ENCODE results near the gene SCRN1.
"Not testable (repeated sequence)": the region's sequence is repeated elsewhere in the genome, so short reads cannot be mapped to it uniquely, and the experiment has no call there.

SCRN1 gene

DNA sequence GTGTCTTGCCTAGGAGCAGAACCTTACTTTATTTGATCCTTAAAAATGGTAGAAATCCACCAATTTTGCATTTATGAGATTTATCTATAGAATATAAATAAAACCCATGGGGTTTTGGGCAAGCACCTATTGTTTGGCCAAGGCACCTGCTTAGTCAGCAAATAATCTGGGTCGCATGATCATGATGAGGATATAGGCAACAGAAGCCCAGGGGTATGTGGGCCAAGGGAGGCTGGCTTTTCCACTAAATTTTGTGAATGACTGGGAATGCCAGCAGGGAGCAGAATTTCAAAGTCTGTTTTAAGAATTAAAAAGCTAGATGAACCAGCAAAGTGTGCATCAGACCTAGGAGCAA, 17.3 kb downstream of the SCRN1 start:
- Histone ChIP-seq H3K4me3 (no peak overlapping the region), H3K27ac (no peak overlapping the region)

DNA sequence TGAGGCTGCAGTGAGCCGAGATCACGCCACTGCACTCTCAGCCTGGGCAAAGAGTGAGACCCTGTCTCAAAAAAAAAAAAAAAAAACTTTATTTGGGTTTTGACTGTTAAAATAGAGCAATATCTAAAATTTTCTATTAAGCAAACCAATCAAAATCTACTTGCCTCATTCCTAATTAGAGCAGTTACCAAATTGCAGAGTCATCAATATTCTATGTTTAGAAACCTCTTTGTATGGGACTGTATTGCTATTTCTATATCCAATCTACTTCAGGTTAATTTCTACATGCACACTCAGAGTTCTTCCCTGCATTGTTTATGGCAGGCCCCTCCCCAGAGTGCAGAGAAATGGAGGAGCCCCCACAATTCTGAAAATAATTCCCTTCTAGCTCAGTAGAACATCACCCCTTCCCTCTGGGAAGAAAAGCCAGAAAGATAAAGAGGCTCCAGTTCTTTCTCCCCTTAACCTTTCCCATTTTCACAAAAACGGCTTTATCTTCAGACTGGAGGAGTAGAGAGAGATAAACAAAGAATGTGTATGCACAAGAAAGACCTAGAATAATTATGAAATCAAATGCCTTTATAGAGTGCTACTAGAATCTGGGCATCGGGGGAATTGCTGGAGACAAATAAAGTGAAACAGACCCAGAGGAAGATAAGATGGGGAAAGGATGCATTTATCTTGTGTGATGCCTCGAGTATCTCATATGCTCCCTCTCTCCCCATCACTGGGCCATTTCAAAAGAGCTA, 17.9 kb downstream of the SCRN1 start:
- no peak overlapping the region for H3K4me3 ChIP-seq
- H3K27ac ChIP-seq: no peak overlapping the region

DNA sequence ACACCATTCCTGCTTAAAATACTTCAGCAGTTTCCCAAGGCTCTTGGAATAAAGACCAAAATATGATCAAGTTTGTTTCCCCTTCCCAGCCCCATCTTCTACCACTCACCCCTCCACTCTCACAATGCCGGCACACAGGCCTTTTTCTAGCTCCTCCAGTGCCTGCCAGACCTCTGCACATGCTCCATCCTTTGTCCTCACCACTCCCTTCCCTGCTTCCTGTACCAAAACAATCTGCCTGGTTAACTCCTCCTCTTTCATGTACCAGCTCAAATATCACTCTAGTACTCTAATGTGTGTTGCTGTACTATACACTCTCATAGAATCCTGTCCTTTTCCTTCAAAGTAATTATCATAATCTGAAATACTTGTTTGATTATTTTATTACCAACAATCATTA, 19.4 kb downstream of the SCRN1 start:
- no peak overlapping the region for H3K4me3 ChIP-seq
- H3K27ac ChIP-seq: no peak overlapping the region

DNA sequence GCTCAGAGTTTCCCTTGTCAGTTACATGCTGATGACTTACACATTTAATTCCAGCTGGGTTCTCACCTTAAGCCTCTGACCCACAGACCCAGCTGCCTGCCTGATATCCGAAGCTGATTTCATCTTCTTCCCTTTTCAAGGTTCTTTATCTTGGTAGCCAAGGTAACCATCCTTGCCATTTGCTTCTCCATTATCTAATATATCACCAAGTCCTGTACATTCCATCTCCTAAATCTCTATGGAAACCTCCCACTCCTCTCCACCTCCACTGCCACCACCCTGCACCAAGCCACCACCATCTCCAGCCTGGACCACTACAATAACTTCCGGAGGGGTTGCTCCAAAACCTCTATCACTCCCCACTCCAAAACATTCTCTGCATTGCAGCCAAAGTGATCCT, 19.9 kb downstream of the SCRN1 start:
- no peak overlapping the region for H3K27ac ChIP-seq
- H3K4me3 ChIP-seq: no peak overlapping the region

DNA sequence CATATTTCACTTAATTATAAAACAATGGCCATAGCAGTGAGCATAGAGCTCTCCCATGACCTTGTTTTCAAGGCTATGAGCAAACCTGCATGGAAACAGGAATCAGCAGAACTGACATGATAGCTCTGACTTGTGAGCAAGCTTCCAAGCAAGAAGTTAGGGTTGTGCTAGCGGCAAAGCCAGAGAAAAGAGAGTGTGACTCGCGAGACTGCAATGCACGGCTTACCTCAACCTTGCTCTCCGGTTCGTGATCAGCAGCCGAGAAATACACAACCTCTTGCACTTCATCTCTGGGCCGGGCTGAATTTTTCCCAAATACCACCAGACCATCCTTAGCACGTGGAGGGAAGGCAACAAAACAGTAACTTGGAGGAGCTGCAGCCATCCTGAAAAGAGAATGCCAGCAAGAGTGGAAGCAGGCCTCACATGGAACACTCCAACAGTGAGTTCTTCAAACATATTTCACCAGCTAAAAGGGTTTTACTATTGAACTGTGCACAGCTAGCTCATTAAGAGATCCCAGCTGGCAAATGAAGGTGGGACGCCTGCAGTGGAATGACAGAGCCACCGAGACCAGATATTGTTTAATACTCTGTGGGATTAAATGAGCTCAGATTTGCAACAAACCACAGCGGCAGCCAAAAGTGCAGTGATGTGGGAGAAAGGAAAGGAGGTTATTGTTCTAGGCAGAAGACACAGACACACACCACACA, 20.8 kb downstream of the SCRN1 start:
- Histone ChIP-seq H3K27ac (no peak overlapping the region), H3K4me3 (no peak overlapping the region)

DNA sequence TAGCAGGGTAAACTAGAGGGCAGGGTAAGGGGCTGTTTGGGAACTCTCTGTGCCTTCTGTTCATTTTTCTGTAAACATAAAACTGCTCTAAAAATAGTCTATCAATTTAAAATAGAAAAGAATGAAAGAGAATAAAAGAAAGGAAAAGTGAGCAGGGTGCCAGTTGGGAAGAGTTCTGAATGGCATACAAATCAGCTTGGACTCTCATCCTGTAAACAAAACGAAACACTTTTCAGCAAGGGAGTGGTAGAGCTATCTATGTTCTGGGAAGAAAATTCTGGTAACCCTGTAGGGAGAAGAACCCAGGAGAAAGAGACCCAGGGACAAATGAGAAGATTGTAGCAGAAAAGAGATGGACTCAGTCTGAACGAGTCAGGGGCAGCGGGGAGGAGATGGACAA, 24.6 kb downstream of the SCRN1 start:
- H3K27ac ChIP-seq: no peak overlapping the region
- H3K4me3 ChIP-seq: no peak overlapping the region

DNA sequence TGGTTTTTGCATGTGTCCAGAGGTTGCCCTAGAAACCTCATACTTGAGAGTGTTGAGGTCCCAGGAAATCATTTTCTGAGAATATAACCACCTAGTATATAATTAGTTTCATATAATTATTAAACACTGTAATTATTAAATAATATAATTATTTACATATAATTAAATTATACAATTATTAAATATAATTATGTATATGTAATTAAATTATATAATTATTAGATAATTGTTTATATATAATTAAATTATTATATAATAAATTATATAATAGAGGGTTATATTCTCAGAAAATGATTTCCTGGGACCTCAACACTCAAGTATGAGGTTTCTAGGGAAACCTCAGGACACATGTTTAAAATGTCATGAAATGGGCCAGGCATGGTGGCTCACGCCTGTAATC, 27.6 kb downstream of the SCRN1 start:
- H3K27ac ChIP-seq: no peak overlapping the region

DNA sequence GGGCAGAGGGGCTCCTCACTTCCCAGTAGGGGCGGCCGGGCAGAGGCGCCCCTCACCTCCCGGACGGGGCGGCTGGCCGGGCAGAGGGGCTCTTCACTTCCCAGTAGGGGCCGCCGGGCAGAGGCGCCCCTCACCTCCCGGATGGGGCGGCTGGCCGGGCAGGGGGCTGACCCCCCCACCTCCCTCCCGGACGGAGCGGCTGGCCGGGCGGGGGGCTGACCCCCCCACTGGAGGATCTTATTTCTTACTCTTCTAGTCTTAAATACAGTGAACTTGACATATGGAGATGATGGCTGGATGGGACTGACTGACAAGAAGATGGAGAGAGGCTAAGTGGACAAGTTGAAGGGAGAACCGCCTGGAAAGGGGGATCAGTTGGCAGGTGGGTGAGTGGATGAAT, 28.0 kb downstream of the SCRN1 start:
- not testable (repeated sequence) for H3K4me3 ChIP-seq, H3K27ac ChIP-seq

More for the DNA sequence above, 27.6 kb downstream of the SCRN1 start:
- no peak overlapping the region for H3K4me3 ChIP-seq

DNA sequence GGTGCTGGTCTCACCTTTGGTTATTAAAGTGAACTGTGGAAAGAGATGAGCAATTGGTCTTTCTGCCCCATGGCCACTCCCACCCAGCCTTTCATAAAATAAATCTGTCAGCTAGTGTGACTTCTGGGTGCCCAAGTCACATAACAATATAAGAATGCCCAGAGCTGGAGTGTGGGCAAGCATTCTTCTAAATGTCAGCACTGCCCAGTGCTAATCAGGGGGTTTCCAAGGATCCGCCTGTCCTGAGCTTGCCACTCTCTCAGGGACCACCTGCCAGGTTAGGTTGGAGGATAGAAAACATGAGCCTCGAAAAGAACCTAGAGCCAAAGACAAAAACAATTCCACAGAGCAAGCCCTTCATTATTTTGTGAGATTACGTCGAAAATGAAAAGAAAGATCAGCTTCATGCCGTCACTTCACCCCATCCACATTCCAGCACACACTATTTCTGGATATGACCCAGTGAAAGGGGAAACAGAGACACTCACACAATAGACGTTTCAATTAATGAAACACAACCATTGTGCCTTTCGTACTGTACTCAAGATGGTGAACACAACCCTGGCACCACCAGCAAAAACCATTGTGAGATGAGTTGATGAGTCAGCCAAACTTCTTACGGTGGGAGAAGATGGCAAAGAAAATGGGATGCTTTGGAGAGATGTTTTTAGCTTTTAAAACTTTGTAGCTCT, 30.8 kb downstream of the SCRN1 start:
- Histone ChIP-seq H3K27ac (no peak overlapping the region), H3K4me3 (no peak overlapping the region)

DNA sequence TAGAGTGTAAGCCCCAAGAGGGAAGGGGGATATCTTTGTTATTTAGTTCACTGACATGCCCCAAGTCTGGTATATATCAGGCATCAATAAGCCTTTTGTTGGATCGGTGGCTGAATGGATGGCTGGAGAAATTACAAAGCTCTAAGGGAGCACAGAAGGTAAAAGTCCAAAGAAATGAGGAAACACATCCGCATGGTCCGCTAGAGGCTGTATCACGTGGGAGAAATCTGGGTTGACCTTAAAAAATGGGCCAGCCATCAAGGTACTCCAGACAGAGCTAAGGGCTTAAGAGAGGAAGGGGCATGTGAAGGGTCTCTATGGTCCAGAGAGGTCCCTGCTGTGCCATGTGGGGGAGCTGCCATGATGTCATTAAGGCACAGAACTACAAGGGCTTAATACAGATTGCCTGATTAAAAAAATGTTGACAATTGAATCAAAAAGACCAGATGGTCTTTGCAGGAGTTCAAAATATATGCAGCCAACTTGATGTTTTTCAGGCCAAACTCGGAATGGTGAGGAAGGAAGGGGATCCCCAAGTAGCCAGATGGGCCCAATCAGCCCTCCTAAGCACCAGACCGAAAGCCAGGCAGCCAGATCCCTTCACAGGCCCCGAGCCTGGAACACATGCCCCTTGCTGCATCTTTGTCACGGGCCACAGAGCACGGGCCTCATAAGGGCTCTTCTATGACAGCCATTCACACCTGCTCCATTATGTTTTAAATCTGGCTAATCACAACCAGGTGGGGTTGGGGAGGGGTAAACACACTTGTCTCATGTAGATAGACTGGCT, 31.9 kb downstream of the SCRN1 start:
- Histone ChIP-seq H3K27ac (no peak overlapping the region), H3K4me3 (no peak overlapping the region)

DNA sequence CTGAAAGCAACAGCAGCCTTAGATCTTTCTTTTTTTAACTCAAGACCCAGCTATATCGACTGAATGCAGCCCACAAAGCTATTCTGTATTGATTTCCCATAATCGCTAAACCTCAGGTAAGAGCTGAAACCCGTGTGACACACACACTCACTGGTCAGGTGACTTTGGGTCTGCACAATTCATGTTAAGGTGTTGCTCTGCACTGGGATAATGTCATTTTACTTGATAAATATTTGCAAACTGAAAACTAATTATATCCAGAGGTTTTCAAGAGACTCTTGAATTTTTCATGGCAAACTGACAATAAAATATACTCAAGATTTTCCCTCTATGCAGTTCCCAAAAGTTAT, 33.1 kb downstream of the SCRN1 start:
- no peak overlapping the region for H3K4me3 ChIP-seq
- no peak overlapping the region for H3K27ac ChIP-seq

DNA sequence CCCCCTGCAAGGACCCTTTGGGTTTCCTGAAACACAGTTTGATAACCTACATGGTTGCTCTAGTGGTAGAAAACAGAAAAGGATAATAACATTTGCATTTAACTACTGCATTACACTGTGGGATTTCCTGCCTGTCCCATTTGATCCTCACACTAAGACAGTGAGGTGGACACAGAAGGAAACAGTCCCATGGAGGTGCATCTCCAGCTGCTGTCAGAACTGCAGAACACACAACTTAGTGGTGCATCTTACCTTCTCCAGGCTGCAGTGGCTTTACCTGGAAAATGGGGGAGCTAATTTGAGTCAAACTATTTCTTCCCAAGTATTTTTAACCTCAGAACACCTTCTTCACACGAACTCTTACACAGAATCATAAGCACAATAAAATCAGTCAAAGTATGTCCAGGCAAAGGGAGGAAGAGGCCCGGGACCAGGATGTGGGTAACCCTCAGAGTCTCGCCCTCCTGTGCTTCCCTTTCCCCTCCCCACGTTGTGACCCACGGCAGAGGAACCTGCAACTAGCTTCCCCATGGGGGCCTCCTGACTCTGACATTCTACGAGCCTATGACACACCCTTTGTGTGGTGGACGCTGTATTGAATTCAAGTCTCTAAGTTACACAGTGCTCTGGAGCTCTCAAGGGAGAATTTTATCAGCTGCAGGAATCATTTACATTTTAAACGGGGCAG, 33.7 kb downstream of the SCRN1 start:
- H3K4me3 ChIP-seq: no peak overlapping the region
- H3K27ac ChIP-seq: no peak overlapping the region

DNA sequence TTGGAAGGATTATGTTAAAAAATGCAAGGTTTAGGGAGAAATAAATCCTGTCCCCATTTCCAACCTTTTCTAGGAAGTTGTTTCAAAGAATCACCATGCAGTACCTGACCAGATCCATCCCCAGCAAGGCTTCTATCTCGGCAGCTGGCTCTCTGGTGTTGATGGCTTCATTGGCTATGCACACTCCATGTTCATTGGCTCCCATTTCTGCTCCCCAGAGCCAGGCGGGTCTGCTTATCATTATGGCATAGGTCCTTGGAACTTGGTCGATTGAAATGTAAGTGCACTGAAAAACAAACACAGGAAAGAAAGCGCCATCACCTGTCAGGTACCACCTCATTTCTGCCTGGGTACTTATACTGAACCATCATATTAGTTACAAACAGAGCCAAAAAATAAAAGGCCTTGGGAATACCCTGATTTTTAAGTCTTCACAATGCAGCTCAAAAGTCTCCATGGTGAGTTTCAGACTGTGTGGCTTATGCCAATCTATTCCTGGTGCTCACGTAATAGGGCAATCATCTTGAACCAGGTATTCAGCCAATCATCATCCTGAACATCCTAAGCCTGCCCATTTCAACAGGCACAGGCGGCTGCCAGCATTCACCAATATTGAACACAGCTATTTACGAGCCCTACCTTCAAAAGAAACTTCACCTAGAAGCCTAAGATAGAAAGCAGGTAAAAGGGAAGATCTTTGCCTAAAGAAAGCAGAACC, 34.4 kb downstream of the SCRN1 start:
- H3K27ac ChIP-seq: no peak overlapping the region

DNA sequence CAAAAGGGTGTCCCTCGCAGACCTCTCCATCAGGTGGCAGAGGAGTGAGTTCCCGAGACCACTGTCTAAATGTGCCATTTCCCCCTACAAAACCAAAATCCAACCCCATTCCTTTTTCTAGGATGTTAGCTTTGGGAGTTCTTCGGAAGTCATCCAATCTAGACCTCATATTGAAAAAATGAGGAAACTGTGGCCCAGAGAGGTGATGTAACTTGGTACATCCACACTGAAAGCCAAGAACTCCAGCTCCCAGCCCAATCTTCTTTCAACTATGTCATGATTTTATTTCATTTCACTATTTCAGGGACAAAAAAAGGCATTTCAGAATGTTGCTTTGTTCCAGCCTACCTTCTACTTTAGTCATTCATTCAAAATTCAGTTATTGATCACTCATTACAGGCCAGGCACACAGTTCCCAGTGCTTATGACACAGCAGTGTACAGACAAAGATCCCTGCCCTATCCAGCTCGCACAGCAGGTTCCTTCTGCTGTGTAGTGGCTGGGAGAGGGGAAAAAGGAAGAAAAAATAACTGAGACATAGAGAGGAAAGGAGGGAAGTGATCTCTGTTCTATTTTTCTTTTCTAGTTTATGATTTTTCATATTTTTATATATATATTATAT, 35.8 kb downstream of the SCRN1 start:
- H3K27ac ChIP-seq: no peak overlapping the region

More for the DNA sequence above, 34.4 kb downstream of the SCRN1 start:
- no peak overlapping the region for H3K4me3 ChIP-seq

DNA sequence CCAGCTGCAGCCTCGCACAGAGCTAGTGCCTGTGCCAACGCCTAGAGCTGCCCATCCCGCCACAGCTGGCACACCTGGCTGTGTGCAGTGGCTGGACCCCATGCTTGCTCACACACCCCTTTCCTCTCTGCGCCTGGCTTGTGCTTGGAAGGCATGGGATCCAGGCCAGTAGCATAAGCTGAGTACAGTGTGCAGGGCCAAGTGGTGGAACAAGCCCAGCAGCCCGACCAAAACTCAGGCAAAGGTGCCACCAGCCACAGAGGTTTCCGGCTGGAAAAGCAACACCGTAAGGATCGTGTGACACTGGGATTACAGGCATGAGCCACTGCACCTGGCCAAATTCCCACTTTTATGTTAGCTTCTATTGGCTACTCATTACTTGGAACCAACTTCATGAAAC, 38.4 kb downstream of the SCRN1 start:
- Histone ChIP-seq H3K27ac (no peak overlapping the region), H3K4me3 (no peak overlapping the region)

More for the DNA sequence above, 35.8 kb downstream of the SCRN1 start:
- no peak overlapping the region for H3K4me3 ChIP-seq

DNA sequence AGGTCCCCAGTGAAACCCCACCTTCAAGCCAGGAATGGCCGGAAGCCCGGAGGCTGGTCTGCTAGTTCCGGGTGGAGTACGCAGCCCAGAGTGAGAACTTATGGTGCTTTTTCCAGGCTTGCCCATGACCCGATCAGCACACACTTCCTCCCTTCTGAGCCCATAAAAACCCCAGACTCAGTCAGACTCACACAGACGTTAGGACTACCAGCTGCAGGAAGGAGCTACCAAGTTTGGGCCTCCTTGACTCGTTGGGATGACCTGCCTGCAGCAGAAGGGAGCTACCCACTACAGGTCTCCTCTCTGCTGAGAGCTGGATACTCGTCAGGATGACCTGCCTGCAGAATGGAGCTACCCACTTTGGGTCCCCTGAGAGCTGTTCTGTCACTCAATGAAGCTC, 39.1 kb downstream of the SCRN1 start:
- Histone ChIP-seq H3K4me3 (no peak overlapping the region), H3K27ac (no peak overlapping the region)

DNA sequence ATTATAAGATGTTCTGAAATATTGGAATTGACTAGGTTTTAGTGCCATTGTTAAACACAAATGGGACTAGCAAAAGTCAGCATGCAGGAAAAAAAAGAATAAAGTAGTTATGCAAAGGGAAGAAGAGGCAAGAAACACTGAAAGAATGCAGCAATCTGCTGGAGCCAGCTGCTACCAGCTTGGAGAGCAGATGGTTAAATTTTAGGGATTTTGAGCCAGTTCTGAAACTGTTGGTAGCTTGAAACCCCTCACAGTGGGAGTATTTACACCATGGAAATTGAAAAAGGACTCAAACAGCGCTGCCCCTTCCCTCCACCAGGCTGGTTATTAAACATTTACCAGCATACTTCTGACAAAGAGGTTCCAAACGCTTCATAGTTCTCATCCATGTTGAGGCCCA, 41.0 kb downstream of the SCRN1 start:
- Histone ChIP-seq H3K4me3 (no peak overlapping the region), H3K27ac (no peak overlapping the region)

DNA sequence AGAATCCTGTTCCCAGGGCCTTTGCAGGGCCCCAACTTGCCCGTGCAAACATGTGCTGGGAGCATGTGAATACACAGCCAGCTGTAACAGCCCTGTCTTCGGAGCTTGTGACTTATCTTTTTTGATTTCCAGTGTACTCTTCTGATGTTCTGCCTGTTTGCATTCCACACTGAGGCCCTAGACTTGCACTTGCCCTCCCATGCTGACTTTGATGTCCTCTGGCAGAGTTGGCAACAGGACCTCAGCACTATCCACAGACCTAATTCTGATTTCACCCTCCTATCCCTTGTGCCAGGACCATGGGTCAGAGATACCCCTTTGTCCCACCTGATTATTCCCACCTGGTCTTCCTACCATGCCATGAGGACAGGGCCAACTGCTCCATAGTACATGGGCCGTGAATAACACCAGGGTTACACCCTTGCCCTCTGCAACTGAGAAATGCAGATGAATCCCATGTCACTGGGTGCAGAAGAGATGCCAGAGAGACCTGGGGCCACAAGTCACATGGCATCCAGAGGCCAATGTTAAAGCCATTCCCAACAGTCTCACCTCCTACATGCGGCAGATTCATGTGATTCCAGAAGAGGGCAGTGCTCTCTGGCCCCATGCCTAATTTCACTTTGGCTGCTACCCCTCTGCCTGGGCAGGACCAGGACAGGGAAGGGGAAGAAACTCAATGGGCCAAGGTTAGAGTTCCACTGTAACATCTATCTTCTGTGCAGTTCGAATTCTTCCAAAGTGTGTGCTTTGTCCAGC, 43.0 kb downstream of the SCRN1 start:
- no peak overlapping the region for H3K4me3 ChIP-seq
- H3K27ac ChIP-seq: no peak overlapping the region
